ENCODE results near the gene SNAI3. TPM values are rescaled to one million over a fixed set of nuclear protein-coding genes. Genes with fewer than 3 reads are reported as not detected.

SNAI3 gene
- total and polyA plus RNA-seq, 9 of the 15 experiments (the other 6 are each of a cell fraction or from before 2014, with no cell fraction given), result 0.04 to 4.1 (median 0.80) TPM; not detected in 1

DNA sequence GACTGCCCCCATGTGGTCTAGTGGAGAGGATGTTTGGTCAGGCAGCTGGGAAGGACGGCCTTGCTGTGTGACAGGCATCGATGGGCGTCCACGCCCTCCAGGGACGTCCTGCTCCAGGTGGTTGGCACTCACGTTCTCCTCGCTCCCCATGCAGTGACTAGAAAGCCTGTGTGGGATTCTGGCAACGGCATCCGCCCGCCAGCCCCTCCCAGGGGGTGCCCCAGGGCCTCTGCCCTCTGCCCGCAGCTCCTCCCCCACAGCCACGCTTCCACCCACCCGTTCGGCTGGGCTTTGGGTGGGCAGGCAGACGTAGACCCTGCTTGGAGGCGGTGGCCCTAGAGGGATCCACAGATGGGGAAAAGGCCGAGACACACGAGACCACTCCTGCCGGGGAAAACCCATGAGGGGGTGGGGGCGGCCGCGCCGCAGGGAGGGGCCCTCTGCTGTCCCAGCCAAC lies 52.6 kb downstream of the SNAI3 start (continued):
- TF ChIP-seq RBM14 (IDR thresholded peaks at IDR 0.05; ENCODE audit: borderline replicate concordance, insufficient read depth, low read depth, low read length) (0 out of 2 replicates have a peak, but pooled peaks have one; percentile 41), RBM34 (IDR thresholded peaks at IDR 0.05; ENCODE audit: borderline replicate concordance, insufficient read depth, low read length) (no peak), PATZ1 (CRISPR knock-in tag; IDR thresholded peaks at IDR 0.05; ENCODE audit: borderline replicate concordance) (no peak), POLR2A (conservative IDR thresholded peaks at IDR 0.05) (no peak), KDM4B (IDR thresholded peaks at IDR 0.05; ENCODE audit: borderline replicate concordance in 2 of 2, low read depth in 1 of 2) (no peak), CC2D1A (IDR thresholded peaks at IDR 0.05) (no peak), RBM15 (IDR thresholded peaks at IDR 0.05; ENCODE audit: insufficient read depth, low read length) (no peak), WHSC1 (IDR thresholded peaks at IDR 0.05; ENCODE audit: low read length) (no peak), DDX20 (tag; IDR thresholded peaks at IDR 0.05; ENCODE audit: low read depth) (no peak), KAT7 (CRISPR knock-in tag; IDR thresholded peaks at IDR 0.05; ENCODE audit: borderline replicate concordance) (no peak), ZNF280B (CRISPR knock-in tag; IDR thresholded peaks at IDR 0.05) (no peak), MYNN (IDR thresholded peaks at IDR 0.05) (peak; percentile 41; the same call in 1 of the 2 replicates), MYNN (CRISPR knock-in tag; IDR thresholded peaks at IDR 0.05) (no peak), CREBBP (IDR thresholded peaks at IDR 0.05; ENCODE audit: low read depth, low read length) (no peak), SMC3 (conservative IDR thresholded peaks at IDR 0.05; ENCODE audit: insufficient read depth, low read depth, low read length) (peak; percentile 44; the same call in 1 of the 2 replicates), ZNF140 (CRISPR knock-in tag; IDR thresholded peaks at IDR 0.05) (no peak), E2F4 (CRISPR knock-in tag; IDR thresholded peaks at IDR 0.05; ENCODE audit: low read depth) (no peak), SRSF9 (IDR thresholded peaks at IDR 0.05; ENCODE audit: borderline replicate concordance, low read depth, low read length) (no peak)
- TF ChIP-seq, protein P1, sequence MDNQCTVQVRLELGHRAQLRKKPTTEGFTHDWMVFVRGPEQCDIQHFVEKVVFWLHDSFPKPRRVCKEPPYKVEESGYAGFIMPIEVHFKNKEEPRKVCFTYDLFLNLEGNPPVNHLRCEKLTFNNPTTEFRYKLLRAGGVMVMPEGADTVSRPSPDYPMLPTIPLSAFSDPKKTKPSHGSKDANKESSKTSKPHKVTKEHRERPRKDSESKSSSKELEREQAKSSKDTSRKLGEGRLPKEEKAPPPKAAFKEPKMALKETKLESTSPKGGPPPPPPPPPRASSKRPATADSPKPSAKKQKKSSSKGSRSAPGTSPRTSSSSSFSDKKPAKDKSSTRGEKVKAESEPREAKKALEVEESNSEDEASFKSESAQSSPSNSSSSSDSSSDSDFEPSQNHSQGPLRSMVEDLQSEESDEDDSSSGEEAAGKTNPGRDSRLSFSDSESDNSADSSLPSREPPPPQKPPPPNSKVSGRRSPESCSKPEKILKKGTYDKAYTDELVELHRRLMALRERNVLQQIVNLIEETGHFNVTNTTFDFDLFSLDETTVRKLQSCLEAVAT (IDR thresholded peaks at IDR 0.05), result peak in 1 of 2 experiments; percentile 75; a peak in 2 of 4 replicates
- TF ChIP-seq, protein P2, sequence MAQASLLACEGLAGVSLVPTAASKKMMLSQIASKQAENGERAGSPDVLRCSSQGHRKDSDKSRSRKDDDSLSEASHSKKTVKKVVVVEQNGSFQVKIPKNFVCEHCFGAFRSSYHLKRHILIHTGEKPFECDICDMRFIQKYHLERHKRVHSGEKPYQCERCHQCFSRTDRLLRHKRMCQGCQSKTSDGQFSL (CRISPR knock-in tag; IDR thresholded peaks at IDR 0.05), result no peak
- TF ChIP-seq, protein P2 (tag; IDR thresholded peaks at IDR 0.05), result no peak

All from K562 (cell line).